HEK293 (cell line): ENCODE data around the gene RNF217.

ENCODE experiments used
- BCL11B ChIP-seq: fragments of 450-650 bp; formaldehyde crosslinking; IDR thresholded peaks from 2 replicates; pipeline ENCODE4 v1.5.1; 2016; ENCODE audit warnings: low read depth, missing biosample characterization, missing genetic modification characterization
- IKZF3 ChIP-seq: fragments of 450-650 bp; IDR thresholded peaks from 2 replicates; pipeline ENCODE4 v1.5.0; 2018; ENCODE audit warnings: missing biosample characterization, mild to moderate bottlenecking, missing genetic modification characterization, moderate library complexity
- KLF16 ChIP-seq: fragments of 450-650 bp; formaldehyde crosslinking; IDR thresholded peaks from 2 replicates; pipeline ENCODE4 v1.5.1; 2017; ENCODE audit warnings: missing biosample characterization, missing genetic modification characterization
- KLF9 ChIP-seq: fragments of 450-650 bp; formaldehyde crosslinking; IDR thresholded peaks from 2 replicates; pipeline ENCODE4 v1.5.1; 2016; ENCODE audit warnings: missing biosample characterization, missing genetic modification characterization, low read depth
- SCRT2 ChIP-seq: fragments of 450-650 bp; formaldehyde crosslinking; IDR thresholded peaks from 2 replicates; pipeline ENCODE4 v1.5.1; 2016; ENCODE audit warnings: missing biosample characterization, missing genetic modification characterization
- SP2 ChIP-seq: fragments of 450-650 bp; formaldehyde crosslinking; IDR thresholded peaks from 2 replicates; pipeline ENCODE4 v1.5.1; 2016; ENCODE audit warnings: missing biosample characterization, missing genetic modification characterization
- ZBTB1 ChIP-seq: fragments of 450-650 bp; formaldehyde crosslinking; IDR thresholded peaks from 2 replicates; pipeline ENCODE4 v1.5.1; 2016; ENCODE audit warnings: missing biosample characterization, missing genetic modification characterization
- ZBTB17 ChIP-seq: fragments of 450-650 bp; formaldehyde crosslinking; IDR thresholded peaks from 2 replicates; pipeline ENCODE4 v1.5.1; 2016; ENCODE audit warnings: missing biosample characterization, missing genetic modification characterization
- ZBTB48 ChIP-seq: fragments of 450-650 bp; formaldehyde crosslinking; IDR thresholded peaks from 2 replicates; pipeline ENCODE4 v1.5.1; 2016; ENCODE audit warnings: missing biosample characterization, missing genetic modification characterization
- ZBTB7A ChIP-seq: fragments of 450-650 bp; formaldehyde crosslinking; IDR thresholded peaks from 2 replicates; pipeline ENCODE4 v1.5.1; 2016; ENCODE audit warnings: low read depth, missing biosample characterization, missing genetic modification characterization
- ZFP41 ChIP-seq: fragments of 450-650 bp; formaldehyde crosslinking; IDR thresholded peaks from 2 replicates; pipeline ENCODE4 v1.5.1; 2016; ENCODE audit warnings: missing biosample characterization, missing genetic modification characterization, borderline replicate concordance
- ZFP69B ChIP-seq: fragments of 450-650 bp; formaldehyde crosslinking; IDR thresholded peaks from 2 replicates; pipeline ENCODE4 v1.5.1; 2016; ENCODE audit warnings: missing biosample characterization, missing genetic modification characterization
- ZNF112 ChIP-seq: fragments of 450-650 bp; formaldehyde crosslinking; IDR thresholded peaks from 2 replicates; pipeline ENCODE4 v1.5.0; 2017; ENCODE audit warnings: missing biosample characterization, missing genetic modification characterization
- ZNF114 ChIP-seq: fragments of 450-650 bp; formaldehyde crosslinking; IDR thresholded peaks from 2 replicates; pipeline ENCODE4 v1.5.0; 2017; ENCODE audit warnings: missing biosample characterization, missing genetic modification characterization
- ZNF133 ChIP-seq: fragments of 450-650 bp; formaldehyde crosslinking; IDR thresholded peaks from 2 replicates; pipeline ENCODE4 v1.5.1; 2016; ENCODE audit warnings: missing biosample characterization, missing genetic modification characterization
- ZNF155 ChIP-seq: fragments of 450-650 bp; formaldehyde crosslinking; IDR thresholded peaks from 2 replicates; pipeline ENCODE4 v1.5.1; 2016; ENCODE audit warnings: missing biosample characterization, missing genetic modification characterization
- ZNF16 ChIP-seq: fragments of 450-650 bp; formaldehyde crosslinking; IDR thresholded peaks from 2 replicates; pipeline ENCODE4 v1.5.1; 2016; ENCODE audit warnings: low read depth, missing biosample characterization, missing genetic modification characterization
- ZNF335 ChIP-seq: fragments of 450-650 bp; formaldehyde crosslinking; conservative IDR thresholded peaks from 2 replicates; pipeline ENCODE4 v1.5.1; 2016; ENCODE audit warnings: missing biosample characterization, missing genetic modification characterization
- ZNF394 ChIP-seq: fragments of 450-650 bp; formaldehyde crosslinking; IDR thresholded peaks from 2 replicates; pipeline ENCODE4 v1.5.1; 2016; ENCODE audit warnings: missing biosample characterization, missing genetic modification characterization, mild to moderate bottlenecking, moderate library complexity, borderline replicate concordance
- ZNF416 ChIP-seq: fragments of 450-650 bp; formaldehyde crosslinking; IDR thresholded peaks from 2 replicates; pipeline ENCODE4 v1.5.1; 2016; ENCODE audit warnings: missing biosample characterization, missing genetic modification characterization
- ZNF433 ChIP-seq: fragments of 450-650 bp; formaldehyde crosslinking; IDR thresholded peaks from 2 replicates; pipeline ENCODE4 v1.5.1; 2016; ENCODE audit warnings: missing biosample characterization, missing genetic modification characterization, low read depth
- ZNF654 ChIP-seq: fragments of 450-650 bp; formaldehyde crosslinking; IDR thresholded peaks from 2 replicates; pipeline ENCODE4 v1.5.1; 2016; ENCODE audit warnings: low read depth, missing biosample characterization, missing genetic modification characterization
- ZNF664 ChIP-seq: fragments of 450-650 bp; formaldehyde crosslinking; IDR thresholded peaks from 2 replicates; pipeline ENCODE4 v1.5.1; 2016; ENCODE audit warnings: missing biosample characterization, missing genetic modification characterization
- ZNF747 ChIP-seq: fragments of 450-650 bp; formaldehyde crosslinking; IDR thresholded peaks from 2 replicates; pipeline ENCODE4 v1.5.1; 2016; ENCODE audit warnings: missing biosample characterization, missing genetic modification characterization
- ZNF792 ChIP-seq: fragments of 450-650 bp; formaldehyde crosslinking; IDR thresholded peaks from 2 replicates; pipeline ENCODE4 v1.5.1; 2016; ENCODE audit warnings: missing biosample characterization, missing genetic modification characterization
- ZNF843 ChIP-seq: fragments of 450-650 bp; formaldehyde crosslinking; IDR thresholded peaks from 2 replicates; pipeline ENCODE4 v1.5.1; 2016; ENCODE audit warnings: missing biosample characterization, missing genetic modification characterization
- TF ChIP-seq, protein P1 (sequence below): fragments of 450-650 bp; formaldehyde crosslinking; IDR thresholded peaks from 2 replicates; pipeline ENCODE4 v1.5.1; 2017; ENCODE audit warnings: missing biosample characterization, missing genetic modification characterization
- TF ChIP-seq, protein P2 (sequence below): fragments of 450-650 bp; formaldehyde crosslinking; IDR thresholded peaks from 2 replicates; pipeline ENCODE4 v1.5.1; 2016; ENCODE audit warnings: missing biosample characterization, missing genetic modification characterization
- TF ChIP-seq, protein P3 (sequence below): fragments of 450-650 bp; formaldehyde crosslinking; IDR thresholded peaks from 2 replicates; pipeline ENCODE4 v1.5.1; 2017; ENCODE audit warnings: missing biosample characterization, missing genetic modification characterization
- TF ChIP-seq, protein P4 (sequence below): fragments of 450-650 bp; formaldehyde crosslinking; IDR thresholded peaks from 2 replicates; pipeline ENCODE4 v1.5.1; 2016; ENCODE audit warnings: missing biosample characterization, missing genetic modification characterization
- TF ChIP-seq, protein P5 (sequence below): fragments of 450-650 bp; formaldehyde crosslinking; IDR thresholded peaks from 2 replicates; pipeline ENCODE4 v1.5.1; 2016; ENCODE audit warnings: missing biosample characterization, missing genetic modification characterization
- TF ChIP-seq, protein P6 (sequence below): fragments of 450-650 bp; formaldehyde crosslinking; IDR thresholded peaks from 2 replicates; pipeline ENCODE4 v1.5.1; 2016; ENCODE audit warnings: missing biosample characterization, missing genetic modification characterization

Gene RNF217

DNA sequence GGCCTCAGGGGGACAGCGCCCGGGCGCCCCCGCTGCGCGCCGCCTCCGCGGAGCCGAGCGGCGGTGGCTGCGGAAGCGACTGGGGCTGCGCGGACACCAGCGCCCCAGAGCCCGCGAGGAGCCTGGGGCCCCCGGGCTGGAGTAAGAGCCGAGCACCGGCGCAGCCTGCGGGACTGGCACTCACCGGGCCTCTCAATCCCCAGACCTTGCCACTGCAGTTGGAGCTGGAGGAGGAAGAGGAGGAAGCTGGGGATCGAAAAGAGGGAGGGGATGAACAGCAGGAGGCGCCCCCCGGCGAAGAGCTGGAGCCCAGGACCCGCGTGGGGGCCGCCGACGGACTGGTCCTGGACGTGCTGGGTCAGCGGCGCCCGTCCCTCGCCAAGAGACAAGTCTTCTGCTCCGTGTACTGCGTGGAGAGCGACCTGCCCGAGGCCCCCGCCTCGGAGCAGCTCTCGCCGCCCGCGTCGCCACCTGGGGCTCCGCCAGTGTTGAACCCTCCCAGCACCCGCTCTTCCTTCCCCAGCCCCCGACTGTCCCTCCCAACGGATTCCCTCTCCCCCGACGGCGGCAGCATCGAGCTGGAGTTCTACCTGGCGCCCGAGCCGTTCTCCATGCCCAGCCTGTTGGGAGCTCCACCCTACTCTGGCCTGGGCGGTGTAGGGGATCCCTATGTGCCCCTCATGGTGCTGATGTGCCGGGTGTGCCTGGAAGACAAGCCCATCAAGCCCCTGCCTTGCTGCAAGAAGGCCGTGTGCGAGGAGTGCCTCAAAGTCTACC is 590 bp downstream of the RNF217 start (continued):
- TF ChIP-seq, protein P1, sequence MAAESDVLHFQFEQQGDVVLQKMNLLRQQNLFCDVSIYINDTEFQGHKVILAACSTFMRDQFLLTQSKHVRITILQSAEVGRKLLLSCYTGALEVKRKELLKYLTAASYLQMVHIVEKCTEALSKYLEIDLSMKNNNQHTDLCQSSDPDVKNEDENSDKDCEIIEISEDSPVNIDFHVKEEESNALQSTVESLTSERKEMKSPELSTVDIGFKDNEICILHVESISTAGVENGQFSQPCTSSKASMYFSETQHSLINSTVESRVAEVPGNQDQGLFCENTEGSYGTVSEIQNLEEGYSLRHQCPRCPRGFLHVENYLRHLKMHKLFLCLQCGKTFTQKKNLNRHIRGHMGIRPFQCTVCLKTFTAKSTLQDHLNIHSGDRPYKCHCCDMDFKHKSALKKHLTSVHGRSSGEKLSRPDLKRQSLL (tag by site-specific recombination), result peak; percentile 69; the same call in 1 of the 2 replicates
- TF ChIP-seq ZBTB1 (tag by site-specific recombination) (no peak), ZNF843 (tag by site-specific recombination) (no peak), ZNF133 (tag by site-specific recombination) (no peak), ZFP69B (tag by site-specific recombination) (no peak; the same call in 1 of the 2 replicates), ZNF114 (tag by site-specific recombination) (no peak), BCL11B (tag by site-specific recombination) (no peak), ZNF747 (tag by site-specific recombination) (no peak), ZNF654 (tag by site-specific recombination) (no peak), KLF16 (tag by site-specific recombination) (peak; percentile 77), SCRT2 (tag by site-specific recombination) (no peak), ZNF416 (tag by site-specific recombination) (no peak), ZNF112 (tag by site-specific recombination) (no peak), ZBTB7A (tag by site-specific recombination) (0 out of 2 replicates have a peak, but pooled peaks have one; percentile 55), SP2 (tag by site-specific recombination) (peak; percentile 46), ZNF155 (tag by site-specific recombination) (no peak), ZBTB48 (peak; percentile 81), ZNF664 (tag by site-specific recombination) (no peak), ZBTB17 (tag by site-specific recombination) (peak; percentile 92), ZNF16 (tag by site-specific recombination) (no peak), IKZF3 (no peak), ZNF792 (tag by site-specific recombination) (no peak), ZFP41 (no peak), ZNF433 (tag by site-specific recombination) (no peak), ZNF394 (tag by site-specific recombination) (no peak), KLF9 (tag by site-specific recombination) (peak; percentile 31; the same call in 1 of the 2 replicates), ZNF335 (tag by site-specific recombination) (peak; percentile 81)
- TF ChIP-seq, protein P2, sequence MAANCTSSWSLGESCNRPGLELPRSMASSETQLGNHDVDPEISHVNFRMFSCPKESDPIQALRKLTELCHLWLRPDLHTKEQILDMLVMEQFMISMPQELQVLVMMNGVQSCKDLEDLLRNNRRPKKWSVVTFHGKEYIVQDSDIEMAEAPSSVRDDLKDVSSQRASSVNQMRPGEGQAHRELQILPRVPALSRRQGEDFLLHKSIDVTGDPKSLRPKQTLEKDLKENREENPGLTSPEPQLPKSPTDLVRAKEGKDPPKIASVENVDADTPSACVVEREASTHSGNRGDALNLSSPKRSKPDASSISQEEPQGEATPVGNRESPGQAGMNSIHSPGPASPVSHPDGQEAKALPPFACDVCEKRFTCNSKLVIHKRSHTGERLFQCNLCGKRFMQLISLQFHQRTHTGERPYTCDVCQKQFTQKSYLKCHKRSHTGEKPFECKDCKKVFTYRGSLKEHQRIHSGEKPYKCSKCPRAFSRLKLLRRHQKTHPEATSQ (tag by site-specific recombination), result no peak; the same call in 1 of the 2 replicates
- TF ChIP-seq, protein P3, sequence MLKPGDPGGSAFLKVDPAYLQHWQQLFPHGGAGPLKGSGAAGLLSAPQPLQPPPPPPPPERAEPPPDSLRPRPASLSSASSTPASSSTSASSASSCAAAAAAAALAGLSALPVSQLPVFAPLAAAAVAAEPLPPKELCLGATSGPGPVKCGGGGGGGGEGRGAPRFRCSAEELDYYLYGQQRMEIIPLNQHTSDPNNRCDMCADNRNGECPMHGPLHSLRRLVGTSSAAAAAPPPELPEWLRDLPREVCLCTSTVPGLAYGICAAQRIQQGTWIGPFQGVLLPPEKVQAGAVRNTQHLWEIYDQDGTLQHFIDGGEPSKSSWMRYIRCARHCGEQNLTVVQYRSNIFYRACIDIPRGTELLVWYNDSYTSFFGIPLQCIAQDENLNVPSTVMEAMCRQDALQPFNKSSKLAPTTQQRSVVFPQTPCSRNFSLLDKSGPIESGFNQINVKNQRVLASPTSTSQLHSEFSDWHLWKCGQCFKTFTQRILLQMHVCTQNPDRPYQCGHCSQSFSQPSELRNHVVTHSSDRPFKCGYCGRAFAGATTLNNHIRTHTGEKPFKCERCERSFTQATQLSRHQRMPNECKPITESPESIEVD (tag by site-specific recombination), result no peak
- TF ChIP-seq, protein P4, sequence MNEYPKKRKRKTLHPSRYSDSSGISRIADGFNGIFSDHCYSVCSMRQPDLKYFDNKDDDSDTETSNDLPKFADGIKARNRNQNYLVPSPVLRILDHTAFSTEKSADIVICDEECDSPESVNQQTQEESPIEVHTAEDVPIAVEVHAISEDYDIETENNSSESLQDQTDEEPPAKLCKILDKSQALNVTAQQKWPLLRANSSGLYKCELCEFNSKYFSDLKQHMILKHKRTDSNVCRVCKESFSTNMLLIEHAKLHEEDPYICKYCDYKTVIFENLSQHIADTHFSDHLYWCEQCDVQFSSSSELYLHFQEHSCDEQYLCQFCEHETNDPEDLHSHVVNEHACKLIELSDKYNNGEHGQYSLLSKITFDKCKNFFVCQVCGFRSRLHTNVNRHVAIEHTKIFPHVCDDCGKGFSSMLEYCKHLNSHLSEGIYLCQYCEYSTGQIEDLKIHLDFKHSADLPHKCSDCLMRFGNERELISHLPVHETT (tag by site-specific recombination), result no peak
- TF ChIP-seq, protein P5, sequence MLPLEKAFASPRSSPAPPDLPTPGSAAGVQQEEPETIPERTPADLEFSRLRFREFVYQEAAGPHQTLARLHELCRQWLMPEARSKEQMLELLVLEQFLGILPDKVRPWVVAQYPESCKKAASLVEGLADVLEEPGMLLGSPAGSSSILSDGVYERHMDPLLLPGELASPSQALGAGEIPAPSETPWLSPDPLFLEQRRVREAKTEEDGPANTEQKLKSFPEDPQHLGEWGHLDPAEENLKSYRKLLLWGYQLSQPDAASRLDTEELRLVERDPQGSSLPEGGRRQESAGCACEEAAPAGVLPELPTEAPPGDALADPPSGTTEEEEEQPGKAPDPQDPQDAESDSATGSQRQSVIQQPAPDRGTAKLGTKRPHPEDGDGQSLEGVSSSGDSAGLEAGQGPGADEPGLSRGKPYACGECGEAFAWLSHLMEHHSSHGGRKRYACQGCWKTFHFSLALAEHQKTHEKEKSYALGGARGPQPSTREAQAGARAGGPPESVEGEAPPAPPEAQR (tag by site-specific recombination), result no peak
- TF ChIP-seq, protein P6, sequence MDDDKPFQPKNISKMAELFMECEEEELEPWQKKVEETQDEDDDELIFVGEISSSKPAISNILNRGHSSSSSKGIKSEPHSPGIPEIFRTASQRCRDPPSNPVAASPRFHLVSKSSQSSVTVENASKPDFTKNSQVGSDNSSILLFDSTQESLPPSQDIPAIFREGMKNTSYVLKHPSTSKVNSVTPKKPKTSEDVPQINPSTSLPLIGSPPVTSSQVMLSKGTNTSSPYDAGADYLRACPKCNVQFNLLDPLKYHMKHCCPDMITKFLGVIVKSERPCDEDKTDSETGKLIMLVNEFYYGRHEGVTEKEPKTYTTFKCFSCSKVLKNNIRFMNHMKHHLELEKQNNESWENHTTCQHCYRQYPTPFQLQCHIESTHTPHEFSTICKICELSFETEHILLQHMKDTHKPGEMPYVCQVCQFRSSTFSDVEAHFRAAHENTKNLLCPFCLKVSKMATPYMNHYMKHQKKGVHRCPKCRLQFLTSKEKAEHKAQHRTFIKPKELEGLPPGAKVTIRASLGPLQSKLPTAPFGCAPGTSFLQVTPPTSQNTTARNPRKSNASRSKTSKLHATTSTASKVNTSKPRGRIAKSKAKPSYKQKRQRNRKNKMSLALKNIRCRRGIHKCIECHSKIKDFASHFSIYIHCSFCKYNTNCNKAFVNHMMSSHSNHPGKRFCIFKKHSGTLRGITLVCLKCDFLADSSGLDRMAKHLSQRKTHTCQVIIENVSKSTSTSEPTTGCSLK (tag by site-specific recombination), result no peak
